Thyroid gland (tissue), 4 donors: ENCODE measurements around the gene CHM.

Source experiments
- CTCF ChIP-seq, 6 experiments: fragments of 200-600 bp in 3 of 6; fragments of 450-650 bp in 3 of 6; sonication (generic) in 3 of 6; IDR thresholded peaks; one replicate each; pipeline ENCODE4 v1.5.1; 2016 to 2019; ENCODE audit warnings: antibody characterized with exemption in 6 of 6, mild to moderate bottlenecking in 2 of 6, inconsistent platforms in 1 of 6, moderate library complexity in 1 of 6
- POLR2A ChIP-seq, 2 donors: fragments of 450-650 bp; IDR thresholded peaks; one replicate each; pipeline ENCODE4 v1.6.1; 2017; ENCODE audit warnings: antibody characterized with exemption in 2 of 2, mild to moderate bottlenecking in 2 of 2, moderate library complexity in 1 of 2

DNA sequence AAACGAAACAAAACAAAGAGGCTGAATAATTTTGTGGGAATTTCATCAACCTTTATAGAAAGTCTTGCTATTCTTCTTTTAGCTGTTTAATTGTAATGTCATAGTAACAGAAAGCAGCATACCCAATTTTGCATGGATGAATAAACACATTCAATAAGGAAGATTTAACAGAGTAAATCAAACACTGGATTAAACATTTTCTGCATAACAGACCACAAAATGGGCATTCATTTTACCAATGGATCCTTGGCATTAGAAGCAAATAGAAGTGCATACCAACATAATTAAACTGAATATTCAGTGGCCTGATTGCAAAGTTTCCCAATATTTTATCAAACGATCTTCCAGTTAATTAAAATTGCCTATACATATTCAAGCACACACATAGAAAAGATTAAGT, 4.4 kb upstream of the CHM start:
- no peak for TF ChIP-seq POLR2A (IDR thresholded peaks at IDR 0.05)
- TF ChIP-seq CTCF (IDR thresholded peaks at IDR 0.05), result no peak
